ENCODE data around the gene PLEKHG2. TPM values are rescaled to one million over a fixed set of nuclear protein-coding genes. Genes with fewer than 3 reads are reported as not detected.

Gene PLEKHG2
- total RNA-seq, 2 experiments from 2014 or later: 30.4 to 65.9 TPM

DNA sequence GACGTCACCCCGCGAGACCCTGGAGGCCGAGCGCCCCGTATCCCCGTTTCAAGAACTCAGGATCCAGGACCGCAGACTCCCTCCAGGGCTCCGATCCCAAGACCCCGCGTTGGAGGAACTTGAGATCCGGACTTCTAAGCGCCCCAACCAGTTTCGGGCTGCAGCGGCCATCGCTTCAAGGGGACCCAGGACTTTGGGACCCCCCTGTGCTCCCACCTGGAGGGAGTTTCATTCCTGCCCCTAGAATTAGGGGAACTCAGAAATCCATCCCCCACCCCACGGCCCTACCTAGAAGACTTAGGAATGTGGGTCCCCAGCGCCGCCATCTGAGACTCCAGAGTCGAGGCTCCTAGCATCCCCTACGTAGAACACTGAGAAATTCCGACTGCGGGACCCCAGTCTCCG lies 400 bp downstream of the PLEKHG2 start:
- intact Hi-C loops (cut with micrococcal nuclease; ENCODE audit: unreplicated experiment): loop anchor here (1.0 kb wide), 3 partner anchors 16 to 288 kb away; partner anchors contain the start of genes PAK4 and SAMD4B

DNA sequence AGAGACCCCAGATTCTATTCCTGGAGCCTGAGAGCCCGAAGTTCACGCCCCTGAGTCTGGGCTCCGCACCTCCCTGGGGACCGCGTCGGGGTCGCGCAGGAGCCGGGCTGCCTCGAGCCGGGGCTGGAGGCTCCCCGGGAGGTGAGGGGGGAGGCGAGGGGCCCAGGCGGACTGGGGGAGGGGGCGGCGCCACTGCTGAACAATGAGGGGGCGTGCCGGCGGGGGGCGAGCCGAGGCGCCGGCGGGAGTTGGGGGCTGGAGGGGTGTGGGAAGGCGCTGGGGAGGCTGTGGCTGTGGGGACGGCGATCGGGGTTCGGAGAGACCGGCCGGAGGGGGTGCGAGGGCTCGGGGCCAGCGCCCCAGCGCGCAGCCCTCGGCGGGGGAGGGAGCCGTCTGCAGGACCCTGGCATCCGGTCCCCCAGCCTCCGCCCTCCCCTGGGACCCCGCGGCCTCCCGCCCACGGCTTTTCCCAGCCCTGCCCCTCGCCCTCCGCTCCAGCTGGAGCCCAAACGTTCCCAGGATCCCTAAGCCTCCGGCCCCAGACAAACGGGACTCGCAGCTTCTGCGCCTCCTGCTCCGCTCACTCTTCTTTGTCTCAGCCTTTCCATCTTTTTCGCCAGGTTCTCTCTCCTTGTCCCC lies 922 bp downstream of the PLEKHG2 start:
- Histone ChIP-seq H3K9me3 (ENCODE audit: low read length) (no peaks in the 10 kb centered on the region), H3K4me2 (ENCODE audit: low read length) (peak overlapping the region; percentile 83), H3K27ac (ENCODE audit: low read depth, low read length, poor library complexity, severe bottlenecking) (peak overlapping the region; percentile 70), H2AFZ (ENCODE audit: low read length) (peak overlapping the region; percentile 2; the same call in 1 of the 2 replicates), H3K79me2 (ENCODE audit: insufficient read depth, low read depth, low read length) (peaks cover 26% of the 10 kb centered on the region), H3K4me1 (ENCODE audit: insufficient read depth, low read length, poor library complexity, severe bottlenecking) (peaks cover 33% of the 10 kb centered on the region), H3K4me3 (ENCODE audit: low read depth, low read length, poor library complexity, severe bottlenecking) (peak overlapping the region; percentile 89), H3K9me2 (ENCODE audit: insufficient read depth, low read length) (no peaks in the 10 kb centered on the region), H3K36me3 (ENCODE audit: insufficient read depth, low read length) (peaks cover 24% of the 10 kb centered on the region), H4K20me1 (ENCODE audit: insufficient read depth, low read length) (no peaks in the 10 kb centered on the region; the same call in 1 of the 2 replicates)
- TF ChIP-seq, protein P1, sequence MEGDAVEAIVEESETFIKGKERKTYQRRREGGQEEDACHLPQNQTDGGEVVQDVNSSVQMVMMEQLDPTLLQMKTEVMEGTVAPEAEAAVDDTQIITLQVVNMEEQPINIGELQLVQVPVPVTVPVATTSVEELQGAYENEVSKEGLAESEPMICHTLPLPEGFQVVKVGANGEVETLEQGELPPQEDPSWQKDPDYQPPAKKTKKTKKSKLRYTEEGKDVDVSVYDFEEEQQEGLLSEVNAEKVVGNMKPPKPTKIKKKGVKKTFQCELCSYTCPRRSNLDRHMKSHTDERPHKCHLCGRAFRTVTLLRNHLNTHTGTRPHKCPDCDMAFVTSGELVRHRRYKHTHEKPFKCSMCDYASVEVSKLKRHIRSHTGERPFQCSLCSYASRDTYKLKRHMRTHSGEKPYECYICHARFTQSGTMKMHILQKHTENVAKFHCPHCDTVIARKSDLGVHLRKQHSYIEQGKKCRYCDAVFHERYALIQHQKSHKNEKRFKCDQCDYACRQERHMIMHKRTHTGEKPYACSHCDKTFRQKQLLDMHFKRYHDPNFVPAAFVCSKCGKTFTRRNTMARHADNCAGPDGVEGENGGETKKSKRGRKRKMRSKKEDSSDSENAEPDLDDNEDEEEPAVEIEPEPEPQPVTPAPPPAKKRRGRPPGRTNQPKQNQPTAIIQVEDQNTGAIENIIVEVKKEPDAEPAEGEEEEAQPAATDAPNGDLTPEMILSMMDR (conservative IDR thresholded peaks at IDR 0.05; ENCODE audit: low read length): no peak
- no peak for TF ChIP-seq EZH2phosphoT487 (IDR thresholded peaks at IDR 0.05; ENCODE audit: borderline replicate concordance, low read depth, low read length)
- ChIA-PET CTCF (ENCODE audit: unreplicated experiment) (no interaction called here), POLR2A (interaction anchor here (1.0 kb wide), 1 partner anchor 15 kb away, joined by 3 read pairs; no protein-coding TSS in a partner anchor)
- BruUV-seq (replicated peaks): no TSS peak
- intact Hi-C loops (cut with micrococcal nuclease; ENCODE audit: unreplicated experiment): no loop called here
- DNase-seq (ENCODE audit: low spot score): peak; percentile 52

More for the DNA sequence above, 400 bp downstream of the PLEKHG2 start:
- POLR2A ChIA-PET: interaction anchor here (1.6 kb wide), 1 partner anchor 23 kb away, joined by 6 read pairs; the partner anchor contains the start of gene RPS16
- CTCF ChIA-PET (ENCODE audit: unreplicated experiment): no interaction called here
- no TSS peak for BruUV-seq (replicated peaks)
- no peaks in the 10 kb centered on the region for H3K9me3 ChIP-seq (ENCODE audit: low read length)
- DNase-seq (ENCODE audit: low spot score): no peak
- peaks cover 33% of the 10 kb centered on the region for H3K4me1 ChIP-seq (ENCODE audit: insufficient read depth, low read length, poor library complexity, severe bottlenecking)
- H3K4me3 ChIP-seq (ENCODE audit: low read depth, low read length, poor library complexity, severe bottlenecking): peak overlapping the region; percentile 89
- H4K20me1 ChIP-seq (ENCODE audit: insufficient read depth, low read length): no peaks in the 10 kb centered on the region; the same call in none of the 2 replicates
- H3K79me2 ChIP-seq (ENCODE audit: insufficient read depth, low read depth, low read length): peaks cover 32% of the 10 kb centered on the region
- peak overlapping the region; percentile 83 for H3K4me2 ChIP-seq (ENCODE audit: low read length)
- H3K9me2 ChIP-seq (ENCODE audit: insufficient read depth, low read length): no peaks in the 10 kb centered on the region
- H2AFZ ChIP-seq (ENCODE audit: low read length): peak overlapping the region; percentile 2; the same call in 1 of the 2 replicates
- H3K27ac ChIP-seq (ENCODE audit: low read depth, low read length, poor library complexity, severe bottlenecking): peak overlapping the region; percentile 70
- H3K36me3 ChIP-seq (ENCODE audit: insufficient read depth, low read length): peaks cover 27% of the 10 kb centered on the region
- TF ChIP-seq, protein P1 (conservative IDR thresholded peaks at IDR 0.05; ENCODE audit: low read length): no peak; the same call in 1 of the 2 replicates
- no peak for TF ChIP-seq EZH2phosphoT487 (IDR thresholded peaks at IDR 0.05; ENCODE audit: borderline replicate concordance, low read depth, low read length)

All from OCI-LY7 (cell line).